Activated naive CD4-positive, alpha-beta T cell treated with anti-CD3 and anti-CD28 coated beads, Interleukin-2, amount 50 U/mL, for 16 hours (primary cell): Measurements from ENCODE around the gene PTPRCAP.

Source experiments
- DNase-seq: peaks from one replicate; pipeline ENCODE4 v3.0.0-alpha.2; 2020

PTPRCAP gene

GRCh38 chr11:67423466-67423865 lies 14.0 kb downstream of the PTPRCAP start:
- no peak for DNase-seq

DNA sequence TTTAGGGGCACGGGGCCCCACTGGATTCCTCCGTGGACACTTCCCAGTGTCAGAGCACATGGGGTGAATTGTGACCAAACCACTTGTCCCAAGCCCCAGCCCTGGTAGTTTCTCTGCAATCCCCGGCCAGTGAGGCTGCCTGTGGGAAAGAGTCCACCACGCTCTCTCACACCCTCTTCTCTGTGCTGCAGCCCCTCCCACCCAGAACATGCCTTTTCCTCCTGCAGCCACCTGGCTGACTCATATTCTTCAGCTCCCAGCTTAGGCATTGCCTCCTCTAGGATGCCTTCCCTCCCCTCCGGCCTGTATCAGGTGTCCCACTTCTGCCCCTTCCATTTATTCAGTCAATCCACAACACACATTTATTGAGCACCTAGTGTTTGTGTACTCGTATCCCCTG lies 14.6 kb downstream of the PTPRCAP start:
- no peak for DNase-seq

- DNase-seq = no peak
Observed at GRCh38 chr11:67421430-67422031, 16.0 kb downstream of the PTPRCAP start.

GRCh38 chr11:67420646-67421429 lies 16.6 kb downstream of the PTPRCAP start:
- DNase-seq = peak; percentile 98

GRCh38 chr11:67420147-67420645 lies 17.3 kb downstream of the PTPRCAP start:
- DNase-seq = no peak

DNA sequence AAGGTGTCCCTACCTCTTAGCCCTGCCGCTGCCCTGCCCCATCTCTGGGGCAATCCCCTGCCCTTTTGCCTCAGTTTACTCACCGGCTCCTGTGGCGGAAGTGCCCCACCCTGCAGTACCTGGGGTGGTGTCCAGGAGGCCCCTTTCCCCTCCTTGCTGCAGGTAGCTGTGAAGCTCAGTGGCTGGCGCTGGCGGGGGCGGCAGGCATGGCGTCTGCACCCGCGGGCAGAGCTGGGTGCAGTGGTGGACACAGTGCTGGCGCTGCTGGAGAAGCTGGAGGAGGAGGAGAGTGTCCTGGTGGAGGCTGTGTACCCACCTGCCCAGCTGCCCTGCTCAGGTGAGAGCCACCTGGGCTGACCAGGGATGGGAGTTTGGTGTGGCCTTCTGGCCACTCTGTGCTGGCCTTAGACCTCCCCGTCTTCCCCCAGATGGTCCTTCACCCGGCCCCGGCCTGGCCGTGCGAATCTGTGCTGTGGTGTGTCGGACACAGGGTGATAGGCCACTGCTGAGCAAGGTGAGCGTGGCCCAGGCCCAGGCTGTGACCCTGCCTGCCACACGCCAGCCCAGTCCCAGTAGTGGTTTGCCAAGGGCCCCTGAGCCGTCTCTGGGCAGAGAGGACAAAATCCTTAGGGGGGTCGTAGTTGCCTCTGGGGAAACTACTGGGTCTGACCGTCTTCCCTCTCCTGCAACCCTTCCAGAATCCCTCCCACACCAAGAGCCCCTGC lies 18.0 kb downstream of the PTPRCAP start:
- DNase-seq = no peak

GRCh38 chr11:67418476-67419281 lies 18.8 kb downstream of the PTPRCAP start:
- DNase-seq = no peak

DNA sequence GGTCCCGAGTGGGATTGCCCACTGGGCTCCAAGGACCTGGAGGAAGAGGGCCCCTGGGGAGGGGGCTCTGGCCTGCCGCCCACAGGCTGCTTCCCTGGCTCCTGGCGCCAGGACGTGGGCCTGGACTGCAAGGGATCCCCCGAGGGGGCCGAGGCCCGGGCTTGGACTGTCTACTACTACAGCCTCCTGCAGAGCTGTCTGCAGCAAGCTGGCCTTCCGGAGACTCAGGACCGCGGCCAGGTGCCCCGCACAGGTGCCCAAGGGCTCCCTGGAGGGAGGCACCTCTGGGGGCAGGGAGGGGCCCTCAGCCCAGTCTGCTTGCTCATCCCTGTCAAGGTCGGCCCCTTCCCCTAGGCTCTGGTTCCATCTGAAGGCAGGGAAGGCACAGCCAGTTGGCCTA lies 20.1 kb downstream of the PTPRCAP start:
- DNase-seq = no peak

DNA sequence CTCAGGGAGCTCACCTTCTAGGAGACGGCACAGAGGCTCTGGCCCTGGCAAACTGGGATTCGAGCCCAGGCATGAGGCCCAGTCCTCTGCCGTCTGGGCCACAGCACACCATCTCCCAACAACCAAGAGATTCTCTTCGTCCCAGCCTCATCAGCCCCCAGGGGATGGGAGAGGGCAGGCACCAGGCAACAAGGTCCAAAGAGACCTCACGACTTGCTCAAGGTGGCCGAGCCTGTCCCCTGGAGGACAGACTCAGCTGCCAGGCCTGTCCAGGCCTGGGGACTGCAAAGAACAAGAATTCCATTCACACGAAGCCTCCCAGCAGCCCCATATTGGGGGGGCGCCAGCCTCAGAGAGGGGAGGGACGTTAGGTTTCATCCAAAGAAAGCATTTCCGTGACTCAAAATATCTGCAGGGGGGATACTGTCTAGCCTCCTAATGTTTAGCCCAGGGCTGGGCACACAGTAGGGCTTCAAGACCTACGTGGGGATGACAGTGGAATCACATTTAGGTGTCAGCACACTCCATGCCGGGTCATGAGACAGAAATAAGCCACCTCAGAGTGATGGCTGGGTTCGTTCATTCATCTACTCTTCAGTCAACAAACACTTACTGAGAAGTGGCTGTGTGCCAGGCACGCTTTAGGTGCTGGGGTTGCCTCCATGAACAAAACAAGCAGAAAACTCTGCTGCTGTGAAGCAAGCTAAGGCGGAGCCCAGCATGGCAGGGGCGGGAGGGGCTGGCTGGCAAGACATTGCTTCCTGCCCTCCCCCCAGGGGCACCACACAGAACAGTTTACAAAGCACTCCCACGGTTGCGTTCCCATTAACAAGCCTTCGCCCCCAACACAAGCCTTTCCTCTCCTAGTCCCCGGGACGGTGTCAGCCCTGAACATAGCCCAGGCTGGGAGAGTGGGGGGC lies 20.8 kb downstream of the PTPRCAP start:
- DNase-seq = peak; percentile 73

DNA sequence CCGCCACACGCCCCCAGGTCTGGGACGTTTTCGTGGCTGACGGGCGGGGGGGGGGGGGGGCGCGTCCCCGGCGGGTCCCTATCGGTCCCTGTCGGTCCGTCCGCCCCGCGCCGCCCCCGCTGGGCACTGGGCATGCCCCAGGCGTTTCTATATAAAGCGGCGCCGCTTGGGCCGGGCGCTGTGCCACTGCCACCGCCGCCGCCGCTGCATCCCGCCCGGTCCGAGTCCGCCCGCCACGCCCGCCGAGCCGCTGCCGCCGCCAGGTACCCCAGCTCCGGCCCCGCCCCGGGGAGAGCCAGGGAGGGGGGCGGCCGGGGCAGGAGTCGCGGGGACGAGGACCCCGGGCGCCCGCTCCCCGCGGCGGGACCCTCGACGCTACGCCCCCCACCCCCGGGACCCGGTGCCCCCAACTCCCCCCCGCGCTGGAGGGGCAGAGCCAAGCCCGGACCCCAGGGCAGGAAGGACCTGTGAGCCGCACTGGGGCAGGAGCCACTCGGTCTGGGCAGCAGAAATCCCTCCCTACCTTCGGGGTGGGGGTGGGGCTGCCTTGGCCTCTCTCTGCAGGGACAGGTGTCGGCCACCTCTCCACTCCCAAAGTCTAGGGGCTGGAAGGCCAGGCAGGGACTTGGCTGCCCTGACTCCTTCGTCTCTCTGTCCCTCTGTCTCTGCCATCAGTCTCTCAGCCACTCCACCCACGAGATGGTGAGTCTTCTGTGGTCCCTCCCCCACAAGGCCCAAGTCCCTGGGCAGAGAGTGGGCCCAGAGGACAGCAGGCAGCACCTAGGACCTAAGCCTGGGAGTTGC lies 21.8 kb downstream of the PTPRCAP start, which contains the start of gene CARNS1:
TSS of gene CARNS1 (plus strand) at position 178 of the 804 bp plus-strand sequence. CDS start at position 700, 522 bp downstream.
- DNase-seq = no peak

DNA sequence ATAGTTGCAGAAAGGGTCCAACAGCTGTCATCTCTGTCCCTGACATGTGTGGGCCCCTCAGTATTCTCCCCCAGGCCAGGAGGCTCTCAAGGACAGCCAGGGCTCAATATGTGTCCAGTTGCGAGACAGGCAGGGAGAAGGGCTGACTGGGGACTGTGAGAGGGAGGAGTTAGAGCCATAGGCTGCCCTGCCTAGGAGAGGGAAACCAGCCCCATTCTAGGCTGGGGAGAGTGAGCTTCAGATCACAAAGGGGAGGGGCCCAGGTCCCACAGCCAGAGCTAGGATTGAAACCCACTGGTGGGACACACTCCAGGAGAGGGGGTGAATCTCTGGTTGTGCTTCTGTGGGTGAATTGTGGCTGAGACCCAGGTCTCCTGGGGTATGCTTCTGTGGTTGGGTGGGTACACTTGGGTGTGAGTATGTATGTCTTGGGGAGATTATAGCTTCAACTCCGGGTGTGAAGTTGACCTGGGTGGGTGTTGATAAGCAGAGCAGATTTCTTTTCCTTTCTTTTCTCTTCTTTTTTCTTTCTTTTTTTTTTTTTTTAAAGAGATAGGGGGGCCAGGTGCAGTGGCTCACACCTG lies 24.1 kb downstream of the PTPRCAP start:
- no peak for DNase-seq

GRCh38 chr11:67412495-67413179 lies 24.8 kb downstream of the PTPRCAP start:
- DNase-seq = no peak

- DNase-seq = no peak
Observed at GRCh38 chr11:67411785-67412152, 25.7 kb downstream of the PTPRCAP start.

GRCh38 chr11:67410984-67411784 lies 26.3 kb downstream of the PTPRCAP start:
- DNase-seq = no peak

DNA sequence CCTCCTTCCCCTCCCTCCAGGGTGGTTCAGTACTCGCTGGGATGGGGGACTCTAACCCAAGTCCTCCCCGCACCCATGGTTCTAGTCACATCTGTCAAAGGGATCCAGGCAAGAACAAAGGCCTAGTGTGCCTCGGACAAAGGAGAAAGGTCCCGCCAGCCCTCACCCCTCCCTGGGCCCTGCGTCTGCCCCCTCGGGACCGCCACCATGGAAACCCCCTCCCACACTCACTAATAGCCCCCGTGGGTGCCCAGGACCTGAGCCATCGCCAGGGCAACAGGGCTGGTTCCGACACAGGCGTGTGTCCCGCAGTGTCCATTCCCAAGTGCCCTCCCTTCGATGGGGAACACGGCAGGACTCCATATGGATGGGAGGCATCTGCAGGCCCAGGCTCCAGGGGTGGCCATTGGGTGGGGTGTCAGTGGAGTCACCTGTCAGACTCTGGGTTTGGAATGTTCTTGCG lies 27.1 kb downstream of the PTPRCAP start:
- no peak for DNase-seq

- DNase-seq = no peak
Observed at GRCh38 chr11:67409781-67410368, 27.6 kb downstream of the PTPRCAP start.

GRCh38 chr11:67409261-67409666 lies 28.2 kb downstream of the PTPRCAP start:
- DNase-seq = peak; percentile 54
